OCI-M2 (cell line): ENCODE results near the gene HSPE1.
A peak's percentile ranks its signal among the peaks of the same experiment; 100 is the strongest.
"Not testable (repeated sequence)": the region's sequence is repeated elsewhere in the genome, so short reads cannot be mapped to it uniquely, and the experiment has no call there.

Experiments used
- DNase-seq: peaks from one replicate; lab custom pipeline; 2025; ENCODE audit not compliant: unreplicated experiment; lab: John Stamatoyannopoulos, UW

The HSPE1 gene

GRCh38 chr2:197499594-197500502 lies at the start of gene HSPE1, which contains the start of gene HSPD1:
TSS of gene HSPE1 (plus strand) at chr2:197500379. CDS start at chr2:197500437, 58 bp downstream.
TSS of gene HSPD1 (minus strand) at chr2:197499840. CDS start at chr2:197498848, 992 bp downstream.
- peak; percentile 94 for DNase-seq

- DNase-seq = no peak
Measured at GRCh38 chr2:197450465-197450864, 49.7 kb upstream of the HSPE1 start.

DNA sequence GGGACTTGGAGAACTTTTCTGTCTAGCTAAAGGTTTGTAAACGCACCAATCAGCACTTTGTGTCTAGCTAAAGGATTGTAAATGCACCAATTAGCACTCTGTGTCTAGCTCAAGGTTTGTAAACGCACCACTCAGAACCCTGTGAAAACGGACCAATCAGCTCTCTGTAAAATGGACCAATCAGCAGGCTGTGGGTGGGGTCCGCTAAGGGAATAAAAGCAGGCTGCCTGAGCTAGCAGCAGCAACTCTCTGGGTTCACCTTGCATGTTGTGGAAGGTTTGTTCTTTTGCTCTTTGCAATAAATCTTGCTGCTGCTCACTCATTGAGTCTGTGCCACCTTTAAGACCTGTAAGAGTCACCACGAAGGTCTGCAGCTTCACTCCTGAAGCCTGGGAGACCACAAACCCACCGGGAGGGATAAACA lies 49.2 kb upstream of the HSPE1 start:
- not testable (repeated sequence) for DNase-seq

DNA sequence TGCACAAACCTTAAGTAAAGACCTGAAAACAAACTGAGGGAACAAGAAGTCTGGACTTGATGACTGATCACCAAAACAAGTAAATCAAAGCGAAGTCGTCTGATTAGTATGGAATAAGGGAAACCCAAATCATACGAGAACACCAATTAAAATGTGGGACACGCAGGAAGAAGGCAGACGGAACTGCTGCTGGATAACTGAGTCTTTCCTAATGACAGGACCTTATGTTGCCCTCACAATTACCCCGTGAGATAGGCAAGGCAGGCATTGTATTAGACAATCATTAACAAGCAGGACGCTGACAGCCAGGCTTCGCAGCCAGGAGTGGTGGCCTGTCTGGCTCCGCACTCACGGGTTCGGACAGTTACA lies 47.4 kb upstream of the HSPE1 start:
- DNase-seq = no peak

- peak; percentile 95 for DNase-seq
Measured at GRCh38 chr2:197453123-197453913, 46.9 kb upstream of the HSPE1 start, which contains the start of gene COQ10B. TSS of gene COQ10B (plus strand) at chr2:197453552. CDS start at chr2:197453561, 9 bp downstream.

- peak; percentile 23 for DNase-seq
Measured at GRCh38 chr2:197453914-197454398, 46.2 kb upstream of the HSPE1 start.

GRCh38 chr2:197454923-197455322 lies 45.3 kb upstream of the HSPE1 start:
- DNase-seq = no peak

DNA sequence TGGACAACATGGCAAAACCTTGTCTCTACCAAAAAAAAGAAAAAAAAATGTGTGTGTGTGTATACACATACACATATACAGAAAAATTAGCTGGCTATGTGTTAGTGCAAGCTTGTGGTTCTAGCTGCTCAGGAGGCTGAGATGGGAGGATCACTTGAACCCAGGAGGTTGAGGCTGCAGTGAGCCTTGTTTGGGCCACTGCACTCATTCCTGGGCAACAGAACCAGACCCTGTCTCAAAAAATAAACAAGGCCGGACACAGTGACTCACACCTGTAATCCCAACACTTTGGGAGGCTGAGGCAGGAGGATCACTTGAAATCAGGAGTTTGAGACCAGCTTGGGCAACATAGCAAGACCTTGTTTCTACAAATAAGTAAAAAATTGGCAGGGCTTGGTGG lies 44.8 kb upstream of the HSPE1 start:
- no peak for DNase-seq

GRCh38 chr2:197460649-197461048 lies 39.5 kb upstream of the HSPE1 start:
- DNase-seq = no peak

- no peak for DNase-seq
Measured at GRCh38 chr2:197461057-197461456, 39.1 kb upstream of the HSPE1 start.

DNA sequence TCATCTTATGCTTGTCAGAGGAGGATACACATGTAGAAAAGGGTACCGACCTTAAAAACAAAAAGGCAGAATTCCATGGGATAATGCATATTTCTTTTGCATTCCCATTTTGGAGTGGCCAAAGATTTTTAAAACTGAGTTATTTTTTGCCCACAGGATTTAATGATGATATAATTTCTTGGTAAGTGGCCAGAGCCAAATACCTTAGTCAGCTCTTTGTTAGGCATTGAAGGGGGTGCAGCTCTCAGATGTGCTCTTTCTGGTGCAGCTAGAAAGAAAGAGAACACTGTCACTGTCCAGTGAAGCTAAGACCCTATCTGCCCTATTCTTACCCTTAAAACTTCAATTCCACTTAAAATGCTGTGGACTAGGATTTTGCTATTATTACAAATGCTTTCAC lies 36.0 kb upstream of the HSPE1 start:
- DNase-seq = no peak

- DNase-seq = no peak
Measured at GRCh38 chr2:197472166-197472565, 28.0 kb upstream of the HSPE1 start.

DNA sequence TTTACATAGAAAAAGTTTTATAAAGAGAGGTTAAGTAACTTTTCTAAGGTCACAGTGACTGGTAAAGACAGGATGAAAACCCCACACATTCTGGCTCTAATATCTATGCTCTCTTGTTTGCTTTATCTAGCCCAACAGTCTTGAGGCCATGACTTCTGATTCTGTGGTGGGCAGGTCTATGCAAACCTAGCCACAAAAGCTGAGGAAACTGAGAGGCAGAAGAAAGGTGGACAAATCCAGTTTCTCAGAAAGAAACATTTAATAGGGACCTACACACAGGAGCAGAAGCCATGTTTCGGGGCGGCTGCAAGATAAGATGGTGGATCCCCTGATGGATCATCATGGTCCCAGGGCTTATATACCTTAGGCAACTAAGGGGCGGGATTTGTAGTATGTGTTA lies 22.4 kb upstream of the HSPE1 start:
- DNase-seq = no peak

GRCh38 chr2:197480165-197481036 lies 19.8 kb upstream of the HSPE1 start:
- no peak for DNase-seq

DNA sequence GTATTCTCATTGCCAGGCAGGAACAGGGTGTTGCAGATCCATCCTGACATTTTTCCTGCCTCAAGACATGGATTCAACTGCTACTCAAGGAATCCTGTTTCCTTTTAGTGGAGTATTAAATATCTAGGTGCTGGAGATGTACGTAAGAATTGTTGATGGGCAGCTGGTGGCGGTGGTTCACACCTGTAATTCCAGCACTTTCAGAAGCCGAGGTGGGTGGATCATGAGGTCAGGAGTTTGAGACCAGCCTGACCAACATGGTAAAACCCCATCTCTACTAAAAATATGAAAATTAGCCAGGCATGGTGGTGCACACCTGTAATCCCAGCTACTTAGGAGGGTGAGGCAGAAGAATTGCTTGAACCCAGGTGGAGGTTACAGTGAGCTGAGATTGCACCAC lies 15.9 kb upstream of the HSPE1 start:
- not testable (repeated sequence) for DNase-seq

- DNase-seq = no peak
Measured at GRCh38 chr2:197486175-197486574, 14.0 kb upstream of the HSPE1 start.

GRCh38 chr2:197487385-197487784 lies 12.8 kb upstream of the HSPE1 start:
- DNase-seq = no peak

- no peak for DNase-seq
Measured at GRCh38 chr2:197495433-197496134, 4.6 kb upstream of the HSPE1 start.

GRCh38 chr2:197496695-197497094 lies 3.5 kb upstream of the HSPE1 start:
- no peak for DNase-seq

GRCh38 chr2:197497326-197497725 lies 2.9 kb upstream of the HSPE1 start:
- DNase-seq = no peak
